ENCODE results near the gene GREM2.

DNA sequence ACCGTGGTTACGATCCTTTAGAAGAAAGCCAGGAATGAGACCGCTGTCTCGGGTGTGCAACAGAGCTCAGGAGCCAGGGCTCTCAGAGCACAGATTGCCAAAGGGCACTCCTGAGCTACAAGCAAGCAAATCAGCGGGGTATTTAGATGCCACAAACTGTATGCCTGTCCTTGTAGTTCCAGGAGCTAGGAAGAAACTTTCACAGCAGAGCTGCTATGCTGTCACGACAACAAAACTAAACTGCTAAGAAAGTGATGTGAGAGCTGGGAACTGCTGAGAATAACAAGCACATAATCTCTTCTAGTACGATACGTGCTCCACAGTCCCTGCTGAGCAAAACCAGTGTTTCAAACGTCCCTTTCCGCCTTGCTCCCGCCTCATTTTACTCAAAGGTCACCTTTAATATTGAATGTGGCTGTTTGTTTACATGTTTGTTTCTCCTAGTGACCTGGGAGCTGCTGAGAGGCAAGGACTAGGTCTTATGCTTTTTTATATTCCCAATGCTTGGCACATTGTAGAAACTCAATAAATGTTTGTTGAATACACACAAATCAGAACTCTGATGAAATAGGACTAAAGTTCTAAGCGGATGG lies 14.7 kb downstream of the GREM2 start:
- TF ChIP-seq, protein P1, sequence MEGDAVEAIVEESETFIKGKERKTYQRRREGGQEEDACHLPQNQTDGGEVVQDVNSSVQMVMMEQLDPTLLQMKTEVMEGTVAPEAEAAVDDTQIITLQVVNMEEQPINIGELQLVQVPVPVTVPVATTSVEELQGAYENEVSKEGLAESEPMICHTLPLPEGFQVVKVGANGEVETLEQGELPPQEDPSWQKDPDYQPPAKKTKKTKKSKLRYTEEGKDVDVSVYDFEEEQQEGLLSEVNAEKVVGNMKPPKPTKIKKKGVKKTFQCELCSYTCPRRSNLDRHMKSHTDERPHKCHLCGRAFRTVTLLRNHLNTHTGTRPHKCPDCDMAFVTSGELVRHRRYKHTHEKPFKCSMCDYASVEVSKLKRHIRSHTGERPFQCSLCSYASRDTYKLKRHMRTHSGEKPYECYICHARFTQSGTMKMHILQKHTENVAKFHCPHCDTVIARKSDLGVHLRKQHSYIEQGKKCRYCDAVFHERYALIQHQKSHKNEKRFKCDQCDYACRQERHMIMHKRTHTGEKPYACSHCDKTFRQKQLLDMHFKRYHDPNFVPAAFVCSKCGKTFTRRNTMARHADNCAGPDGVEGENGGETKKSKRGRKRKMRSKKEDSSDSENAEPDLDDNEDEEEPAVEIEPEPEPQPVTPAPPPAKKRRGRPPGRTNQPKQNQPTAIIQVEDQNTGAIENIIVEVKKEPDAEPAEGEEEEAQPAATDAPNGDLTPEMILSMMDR (IDR thresholded peaks at IDR 0.05): no peak
- TF ChIP-seq POLR2A (IDR thresholded peaks at IDR 0.05): no peak
- no peak for TF ChIP-seq POLR2AphosphoS5 (IDR thresholded peaks at IDR 0.05)
- TF ChIP-seq EP300 (IDR thresholded peaks at IDR 0.05): no peak

All from gastroesophageal sphincter (tissue), 3 donors.